ENCODE results near the gene TRMT112. TPM values are rescaled to one million over a fixed set of nuclear protein-coding genes. Genes with fewer than 3 reads are reported as not detected.
A peak's percentile ranks its signal among the peaks of the same experiment; 100 is the strongest.

The TRMT112 gene
- total RNA-seq, 4 donors from 2014 or later: 228 to 435 (median 237) TPM

GRCh38 chr11:64344787-64345186 lies 27.4 kb upstream of the TRMT112 start:
- peaks cover 0 to 17% of the 10 kb centered on the region in 2 donors for H3K4me1 ChIP-seq
- DNase-seq: no peak
- H3K36me3 ChIP-seq: no peaks in the 10 kb centered on the region
- H3K4me3 ChIP-seq (replicated peaks in 1 of 3): no peak overlapping the region
- TF ChIP-seq CTCF (IDR thresholded peaks at IDR 0.05) (no peak), POLR2A (IDR thresholded peaks at IDR 0.05) (no peak)
- H3K27me3 ChIP-seq: no peaks in the 10 kb centered on the region
- WGBS, 2 donors: 94 to 96% methylated on average over 25 to 26 of the region's 28 CpGs
- intact Hi-C loops (cut with DNase I): no loop called here
- no peaks in the 10 kb centered on the region for H3K9me3 ChIP-seq
- H3K27ac ChIP-seq: no peak overlapping the region

GRCh38 chr11:64343767-64344559 lies 26.6 kb upstream of the TRMT112 start:
- Histone ChIP-seq H3K36me3 (no peaks in the 10 kb centered on the region), H3K4me1 (peaks cover 0 to 17% of the 10 kb centered on the region in 2 donors), H3K27me3 (no peaks in the 10 kb centered on the region), H3K27ac (no peak overlapping the region), H3K9me3 (no peaks in the 10 kb centered on the region), H3K4me3 (replicated peaks in 1 of 3) (no peak overlapping the region)
- TF ChIP-seq POLR2A (IDR thresholded peaks at IDR 0.05): no peak
- TF ChIP-seq CTCF (IDR thresholded peaks at IDR 0.05): no peak
- DNase-seq: no peak
- intact Hi-C loops (cut with DNase I): no loop called here
- 76 to 84% methylated on average over 6 to 9 of the region's 18 CpGs for WGBS, 2 donors

GRCh38 chr11:64342869-64343745 lies 25.7 kb upstream of the TRMT112 start:
- intact Hi-C loops (cut with DNase I): no loop called here
- no peaks in the 10 kb centered on the region for H3K27me3 ChIP-seq
- H3K27ac ChIP-seq: no peak overlapping the region
- 42 to 71% methylated on average over 12 to 26 of the region's 29 CpGs for WGBS, 2 donors
- no peak for TF ChIP-seq CTCF (IDR thresholded peaks at IDR 0.05)
- no peak for TF ChIP-seq POLR2A (IDR thresholded peaks at IDR 0.05)
- H3K4me3 ChIP-seq (replicated peaks in 1 of 3): no peak overlapping the region
- H3K4me1 ChIP-seq: peaks cover 0 to 20% of the 10 kb centered on the region in 2 donors
- no peaks in the 10 kb centered on the region for H3K9me3 ChIP-seq
- no peaks in the 10 kb centered on the region for H3K36me3 ChIP-seq
- DNase-seq: no peak

- Histone ChIP-seq H3K4me3 (replicated peaks in 1 of 3) (no peak overlapping the region), H3K36me3 (no peaks in the 10 kb centered on the region), H3K27me3 (no peaks in the 10 kb centered on the region), H3K27ac (peak overlapping the region in 1 of 3 donors; percentile 28), H3K9me3 (no peaks in the 10 kb centered on the region), H3K4me1 (peaks cover 0 to 20% of the 10 kb centered on the region in 2 donors)
- intact Hi-C loops (cut with DNase I): no loop called here
- TF ChIP-seq CTCF (IDR thresholded peaks at IDR 0.05) (peak in 4 of 6 experiments; percentile 15 to 59 (median 50)), POLR2A (IDR thresholded peaks at IDR 0.05) (peak in 1 of 2 donors; percentile 58)
- DNase-seq: peak; percentile 91 to 93
- WGBS, 2 donors: 21 to 42% methylated on average over 16 to 33 of the region's 55 CpGs
Measured at GRCh38 chr11:64341851-64342791, 24.8 kb upstream of the TRMT112 start.

Measured in thyroid gland (tissue), 4 donors.